A549 (cell line): ENCODE results near the gene KRTAP10-8.

Experiments
- CTCF ChIP-seq: fragments of >200 bp; sonication (Bioruptor Twin); formaldehyde crosslinking; IDR thresholded peaks from 3 replicates; pipeline ENCODE4 v1.5.1; 2016
- POLR2A ChIP-seq: IDR thresholded peaks from 2 replicates; pipeline ENCODE4 v1.6.1; 2012; ENCODE audit warnings: mild to moderate bottlenecking, low read length
- RFX5 ChIP-seq: fragments of 450-650 bp; IDR thresholded peaks from 2 replicates; pipeline ENCODE4 v1.7.1; 2014; ENCODE audit warnings: antibody characterized with exemption, mild to moderate bottlenecking, moderate library complexity
- TP53 ChIP-seq: fragments of 250-450 bp; sonication (Bioruptor Pico); IDR thresholded peaks from 2 replicates; pipeline ENCODE4 v1.5.0; 2021; ENCODE audit warnings: mild to moderate bottlenecking, moderate library complexity

GRCh38 chr21:44644878-44645277 lies 33.0 kb downstream of the KRTAP10-8 start:
- TF ChIP-seq CTCF = no peak
- no peak for TF ChIP-seq RFX5
- TF ChIP-seq TP53 (CRISPR knock-in tag) = no peak
- no peak for TF ChIP-seq POLR2A
